Keratinocyte (primary cell): ENCODE results near the gene C15orf40. TPM values are rescaled to one million over a fixed set of nuclear protein-coding genes. Genes with fewer than 3 reads are reported as not detected.

Source experiments
- DNase-seq: peaks from one replicate; pipeline ENCODE4 v3.0.0-alpha.2; 2011; ENCODE audit warnings: low read depth, missing footprints, low spot score
- FAIRE-seq: peaks from 2 replicates; lab custom pipeline; 2011; peaks lifted over from hg19 to GRCh38; lab: Jason Lieb, UNC
- H2AFZ ChIP-seq: 2 replicates; pipeline ENCODE4 v1.6.0; 2012; ENCODE audit warnings: low read length, control low read depth, inconsistent platforms; ENCODE audit not compliant: control insufficient read depth
- H3K27ac ChIP-seq: 2 replicates; pipeline ENCODE4 v1.5.1; 2011; ENCODE audit warnings: low read length; ENCODE audit not compliant: control insufficient read depth, insufficient read depth
- H3K27me3 ChIP-seq: 3 replicates; pipeline ENCODE4 v1.6.0; 2011; ENCODE audit warnings: low read length; ENCODE audit not compliant: control insufficient read depth, insufficient read depth; ENCODE audit errors: extremely low read depth
- H3K36me3 ChIP-seq, 2 experiments: 2 replicates in 1 of 2; 3 replicates in 1 of 2; pipeline ENCODE4 v1.5.1; 2011; ENCODE audit warnings: low read length in 2 of 2, mild to moderate bottlenecking in 1 of 2; ENCODE audit not compliant: control insufficient read depth in 2 of 2, insufficient read depth in 2 of 2; ENCODE audit errors: extremely low read depth in 1 of 2
- H3K4me1 ChIP-seq: 3 replicates; pipeline ENCODE4 v1.5.1; 2011; ENCODE audit warnings: low read length; ENCODE audit not compliant: control insufficient read depth, insufficient read depth; ENCODE audit errors: extremely low read depth
- H3K4me2 ChIP-seq: 3 replicates; pipeline ENCODE4 v1.6.0; 2011; ENCODE audit warnings: low read depth, low read length; ENCODE audit not compliant: control insufficient read depth, insufficient read depth; ENCODE audit errors: extremely low read depth
- H3K4me3 ChIP-seq, 3 experiments: fragments of 200-600 bp in 1 of 3; sonication (generic) in 1 of 3; 2 replicates in 2 of 3; 3 replicates in 1 of 3; pipeline ENCODE4 v1.5.1; 2011 to 2016; ENCODE audit warnings: low read length in 3 of 3, mild to moderate bottlenecking in 3 of 3, control low read depth in 2 of 3, inconsistent platforms in 1 of 3, low read depth in 1 of 3, mixed read lengths in 1 of 3, mixed run types in 1 of 3, moderate library complexity in 1 of 3; ENCODE audit not compliant: control insufficient read depth in 2 of 3, insufficient read depth in 2 of 3; ENCODE audit errors: extremely low read depth in 1 of 3
- H3K79me2 ChIP-seq: 2 replicates; pipeline ENCODE4 v1.6.0; 2012; ENCODE audit warnings: low read length; ENCODE audit not compliant: control insufficient read depth, insufficient read depth
- H3K9ac ChIP-seq: 3 replicates; pipeline ENCODE4 v1.6.0; 2011; ENCODE audit warnings: low read length; ENCODE audit not compliant: control insufficient read depth, insufficient read depth; ENCODE audit errors: extremely low read depth
- H3K9me1 ChIP-seq: 3 replicates; pipeline ENCODE4 v1.6.0; 2011; ENCODE audit warnings: low read length; ENCODE audit not compliant: control insufficient read depth, insufficient read depth; ENCODE audit errors: extremely low read depth
- H3K9me3 ChIP-seq: 2 replicates; pipeline ENCODE4 v1.5.1; 2012; ENCODE audit warnings: low read depth, low read length; ENCODE audit not compliant: control insufficient read depth
- H4K20me1 ChIP-seq: 3 replicates; pipeline ENCODE4 v1.6.0; 2011; ENCODE audit warnings: low read length; ENCODE audit not compliant: control insufficient read depth, insufficient read depth; ENCODE audit errors: extremely low read depth
- CTCF ChIP-seq, 3 experiments: IDR thresholded peaks in 1 of 3; conservative IDR thresholded peaks in 1 of 3; optimal IDR thresholded peaks in 1 of 3; 2 replicates in 2 of 3; 3 replicates in 1 of 3; pipeline versions ENCODE3 to v1.5.1; 2011; ENCODE audit warnings: low read length in 3 of 3, mild to moderate bottlenecking in 3 of 3, moderate library complexity in 2 of 3, control low read depth in 1 of 3, inconsistent platforms in 1 of 3; ENCODE audit not compliant: insufficient read depth in 2 of 3; ENCODE audit errors: extremely low read depth in 1 of 3
- EZH2 ChIP-seq: IDR thresholded peaks from one replicate; pipeline ENCODE4 v1.6.1; 2012; ENCODE audit warnings: inconsistent platforms, mild to moderate bottlenecking, low read length, moderate library complexity
- dilution Hi-C: fragments of 300-500 bp; cut with MboI; formaldehyde crosslinking; loops from one replicate; pipeline ENCODE4 v1.7.0; 2020; ENCODE audit warnings: low sequenced_read_pairs; ENCODE audit not compliant: extremely low pct_ligation_motif_present
- polyA plus RNA-seq, 5 experiments: library from polyadenylated mRNA; depleted of rRNA in 3 of 5; stranded (reverse) in 3 of 5; stranded (forward) in 1 of 5; unstranded in 1 of 5; fragments of >200 nt; gene quantifications; 1 replicate in 1 of 5; 2 replicates in 3 of 5; 3 replicates in 1 of 5; pipeline versions ENCODE4 v1.2.1 to v1.2.3, GENCODE V29; 2011 to 2012; ENCODE audit warnings: missing spikeins in 2 of 5, low read depth in 1 of 5, low replicate concordance in 1 of 5

Gene C15orf40
- polyA plus RNA-seq, 1 donor (not counting 4 experiments of a cell fraction or from before 2014, with no cell fraction given): 26.6 TPM

GRCh38 chr15:82986442-82986780 lies 25.0 kb downstream of the C15orf40 start:
- peak overlapping the region; percentile 90 for H2AFZ ChIP-seq
- no peaks in the 10 kb centered on the region for H3K9me1 ChIP-seq
- H3K36me3 ChIP-seq: peaks cover 4 to 8% of the 10 kb centered on the region in 2 experiments
- peak overlapping the region; percentile 66 for H3K27ac ChIP-seq
- TF ChIP-seq EZH2 (no peak), CTCF (optimal IDR thresholded peaks at IDR 0.05 in 1 of 3, IDR thresholded peaks at IDR 0.05 in 1 of 3, conservative IDR thresholded peaks at IDR 0.05 in 1 of 3; ENCODE audit: extremely low read depth in 1 of 3, insufficient read depth in 2 of 3, low read length in 3 of 3) (no peak)
- peaks cover 11% of the 10 kb centered on the region for H3K4me1 ChIP-seq
- DNase-seq (no peak), FAIRE-seq (no peak)
- peaks cover 14% of the 10 kb centered on the region for H3K79me2 ChIP-seq
- peak overlapping the region; percentile 79 for H3K4me2 ChIP-seq
- H4K20me1 ChIP-seq: no peaks in the 10 kb centered on the region
- no peaks in the 10 kb centered on the region for H3K27me3 ChIP-seq
- peak overlapping the region; percentile 86 for H3K9ac ChIP-seq
- H3K9me3 ChIP-seq: no peaks in the 10 kb centered on the region
- peak overlapping the region; percentile 74 to 88 (median 74) for H3K4me3 ChIP-seq
- dilution Hi-C loops: no loop called here

- no peaks in the 10 kb centered on the region for H3K27me3 ChIP-seq
- no peaks in the 10 kb centered on the region for H3K9me1 ChIP-seq
- TF ChIP-seq EZH2 (no peak), CTCF (optimal IDR thresholded peaks at IDR 0.05 in 1 of 3, IDR thresholded peaks at IDR 0.05 in 1 of 3, conservative IDR thresholded peaks at IDR 0.05 in 1 of 3; ENCODE audit: extremely low read depth in 1 of 3, insufficient read depth in 2 of 3, low read length in 3 of 3) (no peak)
- peaks cover 2 to 8% of the 10 kb centered on the region in 2 experiments for H3K36me3 ChIP-seq
- dilution Hi-C loops: no loop called here
- no peaks in the 10 kb centered on the region for H4K20me1 ChIP-seq
- peak within 1 kb of the TSS; percentile 66 for H3K27ac ChIP-seq
- peak within 1 kb of the TSS; percentile 79 for H3K4me2 ChIP-seq
- DNase-seq: peak; percentile 89
- peak within 1 kb of the TSS; percentile 86 for H3K9ac ChIP-seq
- no peaks in the 10 kb centered on the region for H3K9me3 ChIP-seq
- peaks cover 11% of the 10 kb centered on the region for H3K4me1 ChIP-seq
- H3K4me3 ChIP-seq: peak within 1 kb of the TSS; percentile 74 to 88 (median 74)
- peaks cover 14% of the 10 kb centered on the region for H3K79me2 ChIP-seq
- peak; percentile 86 for FAIRE-seq
- peak within 1 kb of the TSS; percentile 90 for H2AFZ ChIP-seq
Measured at GRCh38 chr15:82985688-82986441, 25.6 kb downstream of the C15orf40 start, which contains the start of gene RAMAC. TSS of gene RAMAC (plus strand) at chr15:82986210. CDS start at chr15:82989019, 2,809 bp downstream.
